GM18909 (cell line): ENCODE data around the gene PSME3IP1.

ENCODE experiments used
- ATAC-seq: cut with Tn5 transposase; IDR thresholded peaks from one replicate; pipeline ENCODE4 v1.9.1; 2021; ENCODE audit warnings: mild to moderate bottlenecking; ENCODE audit not compliant: unreplicated experiment, poor library complexity

PSME3IP1 gene

DNA sequence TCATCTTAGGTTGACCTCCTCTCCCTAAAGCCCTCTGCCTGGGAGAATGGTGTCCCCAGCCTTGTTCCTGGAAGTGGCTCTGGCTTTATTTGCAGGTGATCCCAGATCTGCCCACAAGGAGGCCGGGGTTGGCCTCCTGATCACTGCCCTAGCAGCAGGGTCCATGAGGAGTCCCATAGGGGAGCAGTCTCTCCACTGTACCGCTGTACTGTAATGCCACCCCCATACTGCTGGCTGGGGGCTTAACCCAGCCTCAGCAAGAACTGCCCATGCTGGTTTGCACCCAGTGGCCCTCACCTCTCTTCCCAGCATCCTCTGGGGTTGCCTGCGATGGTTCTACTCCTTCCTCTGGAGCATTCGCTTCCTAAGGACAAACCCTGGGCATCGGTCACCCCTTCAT is 39.1 kb downstream of the PSME3IP1 start:
- ATAC-seq, result no peak

DNA sequence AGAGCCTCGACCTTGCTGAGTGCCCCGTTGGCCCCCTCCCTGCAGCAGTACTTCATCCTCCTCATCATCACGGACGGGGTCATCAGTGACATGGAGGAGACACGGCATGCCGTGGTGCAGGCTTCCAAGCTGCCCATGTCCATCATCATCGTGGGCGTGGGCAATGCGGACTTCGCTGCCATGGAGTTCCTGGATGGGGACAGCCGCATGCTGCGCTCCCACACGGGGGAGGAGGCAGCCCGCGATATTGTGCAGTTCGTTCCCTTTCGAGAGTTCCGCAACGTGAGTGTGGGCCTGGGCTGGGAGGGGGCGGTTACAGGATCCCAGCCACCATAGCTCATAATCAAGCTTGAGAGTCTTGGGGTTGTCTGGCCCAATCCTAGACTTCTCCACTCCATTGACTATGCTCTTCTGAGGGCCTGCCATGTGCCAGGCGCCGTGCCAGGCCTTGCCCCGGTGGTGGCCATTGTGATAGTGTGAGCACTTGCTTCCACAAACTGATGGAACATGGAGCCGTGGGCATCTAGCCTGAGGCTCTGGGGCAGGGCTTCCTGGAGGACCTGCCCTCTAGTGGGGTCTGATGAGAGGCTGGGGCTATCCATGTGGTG is 39.7 kb downstream of the PSME3IP1 start:
- ATAC-seq, result no peak

DNA sequence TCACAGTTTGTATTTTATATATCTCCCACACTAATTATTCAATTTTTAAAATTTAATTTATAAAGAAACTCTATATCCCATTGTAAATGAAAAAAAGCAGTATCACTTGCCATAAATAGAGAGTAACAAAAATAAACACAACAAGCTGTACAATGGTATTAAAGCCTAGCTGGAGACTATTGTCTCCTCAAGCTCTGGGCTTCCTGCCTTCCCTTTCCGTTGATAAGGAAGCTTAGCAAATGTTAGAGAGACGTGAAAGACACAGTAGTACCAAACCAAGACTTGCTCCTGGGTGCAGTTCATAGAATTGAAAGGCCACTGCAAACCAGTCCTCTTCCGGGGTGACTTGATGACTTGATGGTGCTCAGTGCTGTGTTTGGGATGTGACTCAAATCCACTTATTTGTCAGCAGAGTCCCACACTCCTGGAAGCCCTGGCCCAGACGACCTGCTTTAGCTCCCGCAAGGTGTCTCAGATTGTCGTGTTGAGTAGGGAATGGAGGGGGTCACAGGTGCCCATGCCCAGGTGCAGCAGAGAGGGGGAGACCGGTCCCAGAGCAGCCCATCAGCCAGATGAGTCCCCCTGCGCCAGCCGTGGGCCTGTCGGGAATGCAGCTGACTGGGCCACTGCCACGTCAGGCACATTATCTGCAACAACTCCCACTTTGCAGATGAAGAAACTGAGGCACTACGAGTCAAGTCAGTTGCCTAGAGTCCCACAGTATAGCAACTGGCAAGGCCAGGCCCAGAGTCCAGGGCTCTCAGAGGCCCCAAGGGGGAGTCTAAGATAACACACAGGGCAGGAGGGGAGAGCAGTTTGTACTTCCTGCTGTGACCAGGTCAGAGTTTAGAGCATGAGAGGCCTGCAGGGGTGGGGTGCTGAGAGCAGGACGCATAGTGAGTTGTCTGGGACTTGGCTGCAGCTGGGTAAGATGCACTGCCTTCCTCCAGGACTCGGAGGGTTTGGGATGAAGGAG is 40.5 kb downstream of the PSME3IP1 start:
- no peak for ATAC-seq

DNA sequence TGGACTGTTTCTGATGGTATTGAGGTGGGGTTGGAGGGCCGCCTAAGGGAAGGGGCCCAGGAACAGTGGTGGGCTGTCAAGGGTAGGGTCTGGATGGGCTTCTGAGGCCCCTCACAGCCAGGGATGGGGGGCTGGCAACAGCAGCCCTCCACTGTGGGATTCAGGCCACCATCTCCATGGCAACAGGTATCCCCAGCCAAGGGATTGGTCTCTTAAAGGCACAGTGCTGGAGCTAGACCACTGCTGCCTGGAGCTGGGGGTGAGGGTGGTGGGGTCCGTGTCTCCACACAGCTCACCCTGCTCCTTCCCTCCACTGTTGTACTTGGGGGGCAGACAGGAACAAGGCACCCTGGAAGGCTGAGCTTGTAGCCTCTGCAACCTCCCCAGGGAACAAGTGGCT is 41.8 kb downstream of the PSME3IP1 start:
- no peak for ATAC-seq

DNA sequence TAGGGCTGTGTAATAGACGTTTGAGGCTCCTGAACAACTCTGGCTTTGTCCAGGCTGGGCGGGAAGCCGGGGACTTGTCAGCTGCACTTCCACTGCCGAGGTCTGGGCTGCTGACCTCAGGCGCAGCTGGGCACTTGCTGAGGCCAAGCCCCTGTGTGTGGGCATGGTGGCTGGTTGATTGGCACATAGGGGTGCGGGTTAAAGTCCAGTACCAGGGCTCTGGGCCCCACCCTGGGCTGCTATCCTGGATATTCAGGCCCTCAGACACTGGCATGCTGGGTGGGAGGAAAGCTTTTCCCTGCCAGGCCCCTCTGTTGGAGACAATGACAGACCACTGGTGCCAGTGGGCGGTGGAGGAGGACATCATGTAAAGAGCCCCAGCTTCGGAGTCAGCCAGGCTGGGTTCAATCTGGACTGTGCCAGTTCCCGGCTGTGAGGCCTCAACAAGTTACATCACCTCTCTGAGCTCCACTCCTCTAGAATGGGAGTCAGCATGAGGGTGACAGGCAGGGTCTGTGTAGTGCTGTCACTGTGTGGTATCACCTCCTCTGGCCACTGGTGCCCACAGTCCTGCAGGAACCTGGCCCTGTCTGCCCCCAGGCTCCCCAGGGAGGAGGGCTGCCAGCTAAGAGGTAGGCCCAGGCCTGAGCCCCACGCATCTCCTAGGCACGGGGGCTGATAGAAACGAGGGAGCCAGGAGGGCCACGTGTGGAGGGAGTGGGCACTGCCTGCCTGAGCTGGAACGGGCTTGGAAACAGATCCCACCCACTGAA is 42.5 kb downstream of the PSME3IP1 start:
- ATAC-seq, result no peak

DNA sequence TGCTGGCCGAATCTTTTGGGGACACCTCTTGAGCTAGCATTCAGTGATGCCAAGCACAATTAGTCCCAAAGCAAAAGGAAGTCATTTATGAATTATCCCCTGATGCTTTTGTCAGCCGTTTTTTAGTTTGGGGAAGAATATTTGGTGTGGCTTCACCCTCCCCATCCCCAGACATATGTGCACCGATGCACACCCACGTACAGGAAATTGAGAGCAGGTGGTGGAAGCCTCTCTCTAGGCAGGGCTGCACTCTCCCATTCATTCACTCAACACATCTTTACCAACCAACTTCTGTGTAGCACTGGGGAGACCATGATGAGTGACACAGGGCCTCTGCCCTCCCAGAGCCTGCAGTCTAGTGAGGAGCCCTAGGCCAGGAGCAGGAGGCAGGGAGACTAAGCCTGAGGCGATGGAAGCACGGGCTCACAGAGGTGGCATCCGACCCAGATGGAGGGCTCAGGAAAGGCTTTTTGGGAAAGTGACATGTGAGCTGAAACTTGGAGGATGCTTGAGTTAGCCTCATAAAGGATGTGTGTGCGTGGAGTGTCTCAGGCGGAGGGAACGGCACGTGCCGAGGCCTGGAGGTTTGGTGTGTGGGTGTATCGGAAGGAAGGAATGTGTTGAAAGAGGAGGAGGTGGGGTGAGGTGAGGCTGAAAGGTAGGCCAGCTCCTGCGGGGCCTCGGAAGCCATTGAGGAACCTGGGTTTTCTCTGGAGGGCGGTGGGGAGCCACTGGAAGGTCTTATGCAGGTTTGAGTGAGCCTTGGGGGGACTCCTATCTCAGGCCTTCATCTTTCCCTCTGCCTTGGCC is 43.8 kb downstream of the PSME3IP1 start:
- peak; percentile 60 for ATAC-seq

DNA sequence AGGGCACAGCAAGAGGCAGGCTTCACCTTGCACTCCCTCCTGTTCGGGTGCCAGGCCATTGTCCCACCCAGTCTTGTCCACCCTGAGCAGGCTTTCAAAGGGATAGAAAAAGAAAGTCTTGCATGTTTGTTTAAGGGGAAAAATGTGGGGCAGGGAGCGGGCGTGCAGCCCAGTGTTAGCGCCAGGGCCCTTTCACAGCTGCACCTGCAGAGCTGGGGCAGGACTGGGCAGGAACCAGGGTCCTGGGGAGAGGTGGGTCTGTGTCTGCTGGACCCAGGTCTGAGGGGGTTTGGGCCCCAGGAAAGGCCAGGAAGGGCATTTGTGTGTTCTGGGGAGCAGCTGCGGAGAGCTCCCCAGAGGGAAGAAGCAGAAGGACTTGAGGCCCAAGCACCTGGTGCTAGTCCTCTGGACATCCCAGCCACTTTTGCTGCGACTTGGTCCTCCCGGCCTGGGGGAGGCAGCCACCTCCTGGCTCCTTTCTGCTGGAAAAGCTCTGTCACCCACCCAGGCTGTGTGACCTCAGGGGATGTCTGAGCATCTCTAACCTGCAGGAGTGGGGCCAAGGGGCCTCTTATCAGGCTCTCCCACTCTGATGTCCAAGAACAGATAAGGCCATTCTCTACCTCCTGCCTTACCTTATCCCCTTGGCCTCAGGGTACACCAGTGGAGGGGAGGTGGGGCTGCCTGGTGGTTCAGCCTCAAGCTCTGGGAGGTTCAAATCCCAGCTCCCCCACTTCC is 44.7 kb downstream of the PSME3IP1 start:
- ATAC-seq, result no peak

DNA sequence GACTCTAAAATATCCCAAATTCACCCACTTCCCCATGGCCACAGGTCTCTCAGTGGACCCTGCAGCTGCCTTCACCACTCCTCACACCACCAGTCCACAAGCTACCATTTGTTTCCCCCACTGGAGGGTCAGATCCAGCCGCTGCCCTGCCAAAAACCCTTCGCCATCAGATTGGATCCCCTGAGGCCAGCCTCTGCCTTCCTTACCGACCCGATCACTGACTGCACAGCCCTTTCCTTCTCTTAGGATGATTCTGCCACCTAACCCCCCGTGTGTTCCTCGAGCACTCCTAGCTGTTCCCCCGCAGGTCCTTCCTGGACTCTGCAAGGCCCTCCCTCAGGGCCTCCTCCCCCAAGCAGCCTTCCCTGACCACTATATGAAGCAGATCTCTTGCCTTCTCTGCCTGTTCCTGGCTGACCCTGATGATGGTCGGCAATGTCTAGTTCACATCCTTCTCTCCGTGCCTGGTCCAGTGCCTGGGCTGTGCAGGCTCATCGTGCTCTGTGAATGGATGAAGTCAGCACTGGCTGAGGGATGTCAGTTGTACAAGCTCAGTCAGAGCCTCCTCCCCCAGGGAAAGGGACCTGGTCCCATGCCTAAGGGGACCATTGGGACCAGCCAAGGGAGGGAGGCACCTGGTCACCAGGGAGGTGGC is 47.4 kb downstream of the PSME3IP1 start:
- ATAC-seq, result no peak

DNA sequence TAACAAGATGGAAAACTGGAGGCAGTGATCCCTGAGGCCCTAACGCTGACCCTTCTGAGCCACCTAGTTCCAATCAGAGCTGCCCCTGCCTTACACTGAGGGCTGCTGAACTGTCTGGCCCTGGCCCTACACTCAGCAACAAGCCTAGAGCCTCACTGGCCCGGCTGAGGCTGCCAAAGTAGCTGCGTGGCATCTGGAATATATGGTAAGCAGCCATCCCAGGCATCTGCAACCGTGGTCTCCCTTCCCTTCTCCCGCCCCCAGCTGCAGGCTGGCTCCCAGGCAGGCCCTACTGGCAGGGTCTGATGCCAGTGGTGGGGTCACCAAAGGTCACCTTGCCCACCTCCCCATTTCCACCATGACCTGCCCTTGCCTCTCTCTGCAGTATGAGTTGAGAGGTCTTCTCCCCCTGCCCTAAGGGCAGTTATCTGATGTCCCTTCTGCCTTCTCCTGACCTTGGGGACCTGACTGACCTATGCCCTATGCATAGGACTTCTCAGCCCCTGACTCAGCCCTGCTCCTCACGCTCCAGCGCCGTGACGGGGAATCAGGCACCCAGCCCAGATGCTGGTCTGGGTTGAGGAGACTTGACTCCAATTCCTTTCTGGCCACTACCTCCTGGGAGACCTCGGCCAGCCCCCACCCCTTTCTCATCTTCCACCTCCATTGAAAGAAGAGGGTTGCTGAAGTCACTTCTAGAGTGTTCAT is 48.1 kb downstream of the PSME3IP1 start:
- no peak for ATAC-seq

DNA sequence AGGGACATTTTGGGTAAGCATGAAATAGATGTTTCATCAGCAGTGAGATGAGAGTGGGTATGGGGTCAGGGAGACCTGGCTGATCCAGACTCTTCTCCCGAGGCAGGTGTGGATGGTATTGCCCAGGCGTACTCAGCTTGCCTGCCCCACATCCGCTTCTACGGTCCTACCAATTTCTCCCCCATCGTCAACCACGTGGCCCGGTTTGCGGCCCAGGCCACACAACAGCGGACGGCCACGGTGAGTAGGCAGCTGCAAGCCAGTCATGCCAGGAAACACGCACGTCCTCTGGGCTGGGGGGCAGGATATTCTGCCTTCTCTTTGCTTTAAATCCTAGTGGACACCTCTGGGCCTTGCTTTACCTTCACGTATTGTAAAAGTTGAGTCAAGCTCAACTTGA is 48.8 kb downstream of the PSME3IP1 start:
- no peak for ATAC-seq

DNA sequence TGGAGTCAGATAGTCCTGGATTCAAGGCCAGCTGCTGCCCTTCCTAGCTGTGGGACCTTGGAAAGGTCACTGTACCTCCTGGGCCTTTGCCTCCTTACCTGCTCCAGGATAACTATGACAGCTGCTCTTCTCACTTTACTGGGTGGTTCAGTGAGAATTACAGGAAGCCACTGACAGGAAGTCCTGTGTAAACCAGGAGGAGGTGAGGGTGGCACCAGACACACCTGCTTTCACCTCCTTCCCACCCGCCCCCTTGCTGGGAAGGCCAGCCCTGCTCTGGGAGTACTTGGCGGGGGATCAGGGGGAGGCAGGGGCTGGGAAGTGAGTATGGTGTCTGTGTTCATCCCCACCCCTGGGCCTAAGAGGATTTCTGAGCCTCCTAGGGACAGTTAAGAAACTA is 50.9 kb downstream of the PSME3IP1 start:
- ATAC-seq, result no peak

DNA sequence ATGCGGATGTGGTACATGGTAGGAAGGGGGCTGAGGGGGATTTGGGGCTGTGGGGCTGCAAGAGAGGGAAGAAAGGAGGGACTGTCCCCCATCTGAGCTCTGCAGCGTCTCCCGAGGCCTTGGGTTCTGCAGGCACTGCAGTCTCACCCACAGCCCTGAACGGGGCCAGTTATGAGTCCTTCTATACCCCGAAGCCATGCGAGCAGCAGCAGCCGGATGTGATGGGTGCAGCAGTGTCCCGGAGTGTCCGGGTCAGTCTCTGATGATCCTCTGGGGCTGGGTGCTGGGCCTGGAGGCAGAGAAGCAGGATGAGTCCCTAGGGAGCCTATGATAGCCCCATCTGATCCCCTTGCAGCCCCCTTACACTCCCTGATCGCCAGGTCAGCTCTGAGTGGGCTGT is 52.0 kb downstream of the PSME3IP1 start:
- no peak for ATAC-seq

DNA sequence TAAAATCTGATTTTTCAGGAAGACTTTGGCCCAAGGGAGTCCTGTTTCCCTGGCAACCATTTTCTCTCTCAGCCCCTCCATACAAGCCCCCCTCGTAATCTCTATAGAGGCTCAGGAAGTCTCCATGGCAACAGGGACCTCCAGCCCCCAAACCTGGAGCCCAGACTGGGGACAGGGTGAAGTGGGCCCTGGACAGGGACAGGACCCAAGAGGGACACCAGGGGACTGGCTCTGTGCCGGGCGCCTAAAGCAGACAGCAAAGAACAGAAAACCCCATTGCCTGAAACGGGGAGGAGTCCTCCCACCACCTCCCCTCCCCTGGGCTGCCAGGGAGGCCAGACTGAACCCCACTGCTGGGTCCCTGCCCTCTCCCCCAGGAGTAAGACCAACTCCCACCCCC is 52.8 kb downstream of the PSME3IP1 start:
- ATAC-seq, result no peak

DNA sequence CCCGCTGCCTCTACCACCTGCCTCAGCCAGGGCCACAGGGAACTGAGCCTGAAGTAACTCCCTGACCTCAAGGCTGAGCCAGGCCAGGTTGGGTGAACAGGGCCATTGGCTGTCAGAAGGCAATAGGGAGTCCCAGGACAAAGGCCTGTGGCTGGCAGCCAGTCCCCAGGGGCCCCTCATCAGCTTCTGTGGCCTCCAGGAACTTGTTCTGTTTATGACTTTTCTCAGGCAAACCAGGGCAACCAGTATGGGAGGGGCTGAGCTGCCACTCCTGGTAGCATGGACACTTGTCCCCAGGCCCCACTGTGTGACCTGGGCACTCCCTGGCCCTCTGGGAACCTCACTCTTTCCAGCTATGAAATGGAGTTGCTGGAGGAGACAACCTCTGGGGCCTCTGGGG is 53.4 kb downstream of the PSME3IP1 start:
- no peak for ATAC-seq

DNA sequence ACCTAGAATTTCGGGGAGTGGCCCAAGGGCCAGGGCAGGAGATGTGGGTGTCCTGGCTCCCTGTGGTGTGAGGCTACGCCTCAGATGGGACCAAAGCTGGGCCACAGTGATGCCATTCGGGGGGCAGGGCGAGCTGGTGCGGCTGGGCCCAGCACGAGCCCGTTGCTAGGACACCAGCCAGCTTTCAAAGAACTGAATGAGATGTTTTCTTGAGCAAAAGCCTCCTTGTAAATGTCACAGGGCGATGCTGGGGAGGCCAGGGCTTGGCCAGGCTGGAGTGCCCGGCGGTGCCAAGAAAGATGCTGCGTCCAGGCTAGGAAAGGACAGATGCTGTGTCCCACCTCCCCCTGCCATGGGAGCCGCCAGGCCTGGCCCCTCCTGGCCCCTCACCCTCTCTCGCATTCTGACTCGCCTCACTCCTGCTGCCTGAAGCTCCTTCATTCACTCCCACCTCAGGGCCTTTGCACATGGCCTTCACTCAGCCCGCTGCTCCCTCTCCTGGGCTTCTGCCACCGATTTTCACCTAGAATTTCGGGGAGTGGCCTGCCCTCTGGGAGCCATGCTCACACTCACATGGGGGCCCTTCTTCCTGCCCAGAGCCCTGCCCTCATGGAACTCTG is 54.4 kb downstream of the PSME3IP1 start:
- ATAC-seq, result no peak

DNA sequence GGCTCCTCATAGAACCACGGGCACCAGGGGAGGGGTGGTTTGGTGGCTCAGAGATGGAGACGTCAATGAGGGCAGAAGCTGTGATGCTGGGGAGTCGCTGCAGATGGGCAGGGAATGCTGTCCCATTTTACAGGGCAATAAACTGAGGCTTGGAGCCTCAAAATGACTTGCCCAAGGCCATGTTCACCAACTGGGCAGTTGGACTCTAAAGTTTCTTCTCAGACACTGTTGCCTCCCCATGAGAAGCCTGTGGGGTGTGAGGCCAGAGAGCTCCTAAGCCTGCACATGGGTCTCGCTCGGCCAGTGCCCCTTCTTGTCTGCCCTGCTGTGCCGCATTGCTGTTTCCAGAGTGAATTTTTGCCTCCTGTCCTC is 54.9 kb downstream of the PSME3IP1 start:
- ATAC-seq, result no peak

DNA sequence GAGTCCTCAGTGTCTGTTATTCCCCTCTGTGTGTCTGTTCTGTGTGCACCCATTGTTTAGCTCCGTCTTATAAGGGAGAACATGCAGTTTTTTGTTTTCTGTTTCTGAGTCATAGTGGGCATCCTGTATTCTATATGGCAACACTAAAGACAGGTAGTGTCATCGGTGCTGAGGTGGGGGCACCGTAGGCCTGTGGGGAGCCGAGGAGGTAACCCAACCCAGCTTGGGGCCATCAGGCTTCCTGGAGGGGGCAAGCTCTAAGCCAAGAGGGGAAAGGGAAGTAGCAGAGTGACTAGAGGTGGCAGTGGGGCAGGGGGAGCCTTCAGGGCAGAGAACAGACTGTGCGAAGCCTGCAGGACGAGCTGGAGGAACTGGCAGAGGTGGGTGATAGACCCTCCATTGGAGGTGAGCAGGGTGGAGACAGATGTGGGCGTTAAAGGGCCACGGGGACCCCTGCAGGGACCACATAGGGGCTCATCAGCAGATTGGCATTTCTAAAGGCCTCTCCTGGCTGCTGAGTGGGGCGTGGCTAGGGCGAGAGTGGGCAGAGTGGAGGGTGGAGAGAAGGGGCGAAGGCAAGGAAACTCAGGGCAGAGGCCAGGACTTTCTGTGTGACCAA is 57.0 kb downstream of the PSME3IP1 start:
- ATAC-seq, result no peak

DNA sequence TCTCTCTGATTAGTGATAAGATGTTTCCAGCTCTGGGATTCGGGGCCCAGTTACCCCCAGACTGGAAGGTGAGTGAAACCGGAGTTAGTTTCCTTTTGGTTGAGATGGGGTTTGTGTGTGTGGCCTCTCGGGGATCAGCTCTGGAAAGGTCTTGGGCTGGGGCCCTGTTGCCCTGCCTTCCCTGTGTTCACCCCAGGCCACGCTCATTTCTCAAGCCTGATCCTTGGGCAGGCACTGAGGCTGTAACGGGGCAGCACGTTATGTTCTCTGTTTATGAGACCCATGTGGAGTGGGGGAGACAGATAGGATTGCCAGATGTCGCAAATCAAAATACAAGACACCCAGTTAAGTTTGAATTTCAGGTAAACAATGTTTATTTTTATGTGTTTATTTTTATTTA is 58.0 kb downstream of the PSME3IP1 start:
- peak; percentile 13 for ATAC-seq
